Memory B cell (primary cell): Measurements from ENCODE around the gene CALR.
"Not testable (repeated sequence)": the region's sequence is repeated elsewhere in the genome, so short reads cannot be mapped to it uniquely, and the experiment has no call there.

Source experiments
- ATAC-seq: fragments of 150-1000 bp; cut with Tn5 transposase; 2 replicates; pipeline ENCODE4 v1.10.0; 2021; ENCODE audit warnings: low read depth, mild to moderate bottlenecking, moderate library complexity
- DNase-seq, 2 donors: peaks; one replicate each; pipeline ENCODE4 v3.0.0; 2022; ENCODE audit warnings: low spot score in 2 of 2
- H3K27ac Mint-ChIP-seq: one replicate; pipeline ENCODE4 v1.8.0; 2022; ENCODE audit warnings: mild to moderate bottlenecking, moderate library complexity, mixed read lengths
- H3K27me3 Mint-ChIP-seq: one replicate; pipeline ENCODE4 v1.8.0; 2022; ENCODE audit warnings: mixed read lengths
- H3K36me3 Mint-ChIP-seq: one replicate; pipeline ENCODE4 v1.8.0; 2022; ENCODE audit warnings: mild to moderate bottlenecking, mixed read lengths
- H3K4me1 Mint-ChIP-seq: one replicate; pipeline ENCODE4 v1.8.0; 2022; ENCODE audit warnings: mixed read lengths
- H3K4me3 Mint-ChIP-seq: one replicate; pipeline ENCODE4 v1.8.0; 2022; ENCODE audit warnings: mild to moderate bottlenecking, moderate library complexity, mixed read lengths
- H3K9me3 Mint-ChIP-seq: one replicate; pipeline ENCODE4 v1.8.0; 2022; ENCODE audit warnings: mixed read lengths

The CALR gene

DNA sequence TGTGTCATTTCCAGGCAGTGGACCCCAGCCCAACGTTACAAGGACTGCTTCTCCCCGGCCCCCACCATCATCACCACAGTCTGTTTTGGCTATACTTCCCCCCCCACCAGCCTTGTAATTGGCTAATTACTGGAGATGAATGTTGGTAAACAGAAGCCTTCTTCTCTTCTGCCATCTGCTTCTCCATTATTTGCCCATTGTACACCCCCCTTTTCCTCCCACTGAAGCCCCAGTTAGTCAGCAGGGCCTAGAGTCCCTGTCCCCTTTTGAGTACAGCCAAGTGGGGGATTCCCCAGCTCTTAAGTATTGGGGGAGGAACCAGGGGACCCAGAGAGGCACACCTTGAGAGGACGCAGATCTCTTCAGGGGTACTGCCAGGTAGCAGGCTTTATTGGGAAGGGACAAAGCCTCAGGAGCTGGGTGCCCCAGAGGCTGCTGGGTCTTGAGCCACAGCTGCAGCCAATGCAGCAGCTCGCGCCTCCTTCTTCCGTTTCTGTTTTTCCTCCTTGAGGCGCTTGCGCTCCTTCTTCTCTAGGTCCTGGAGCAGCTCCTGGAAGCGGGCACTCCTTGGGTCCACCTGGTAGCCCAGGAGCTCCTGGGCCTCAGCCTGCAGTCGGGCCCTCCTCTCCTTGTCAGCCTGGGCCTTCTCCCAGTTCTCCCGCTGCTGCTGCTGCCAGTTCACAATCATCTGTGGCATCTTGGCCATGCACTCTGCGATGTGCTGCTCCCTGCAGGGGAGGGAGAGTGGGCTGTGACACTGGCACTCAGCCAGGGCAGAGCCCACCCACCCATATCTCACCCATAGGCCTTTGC is 15.6 kb downstream of the CALR start:
- ATAC-seq, result no peak
- Mint-ChIP-seq H3K9me3 (no peaks in the 10 kb centered on the region), H3K36me3 (peaks cover 25% of the 10 kb centered on the region), H3K4me1 (peaks cover 19% of the 10 kb centered on the region), H3K4me3 (no peak overlapping the region), H3K27me3 (no peaks in the 10 kb centered on the region), H3K27ac (peak overlapping the region; percentile 83)
- DNase-seq, result no peak

GRCh38 chr19:12954612-12954962 is 16.2 kb downstream of the CALR start:
- H3K27ac Mint-ChIP-seq, result peak overlapping the region; percentile 83
- ATAC-seq (peak; percentile 8), DNase-seq (no peak)
- H3K9me3 Mint-ChIP-seq, result no peaks in the 10 kb centered on the region
- H3K27me3 Mint-ChIP-seq, result no peaks in the 10 kb centered on the region
- peaks cover 23% of the 10 kb centered on the region for H3K36me3 Mint-ChIP-seq
- peaks cover 19% of the 10 kb centered on the region for H3K4me1 Mint-ChIP-seq
- no peak overlapping the region for H3K4me3 Mint-ChIP-seq

GRCh38 chr19:12955575-12955974 is 17.2 kb downstream of the CALR start:
- peak overlapping the region; percentile 91 for H3K27ac Mint-ChIP-seq
- H3K27me3 Mint-ChIP-seq, DNase-seq, ATAC-seq, H3K9me3 Mint-ChIP-seq: not testable (repeated sequence)
- H3K4me3 Mint-ChIP-seq, result peak overlapping the region; percentile 80
- H3K4me1 Mint-ChIP-seq, result peaks cover 19% of the 10 kb centered on the region
- H3K36me3 Mint-ChIP-seq, result peaks cover 15% of the 10 kb centered on the region

DNA sequence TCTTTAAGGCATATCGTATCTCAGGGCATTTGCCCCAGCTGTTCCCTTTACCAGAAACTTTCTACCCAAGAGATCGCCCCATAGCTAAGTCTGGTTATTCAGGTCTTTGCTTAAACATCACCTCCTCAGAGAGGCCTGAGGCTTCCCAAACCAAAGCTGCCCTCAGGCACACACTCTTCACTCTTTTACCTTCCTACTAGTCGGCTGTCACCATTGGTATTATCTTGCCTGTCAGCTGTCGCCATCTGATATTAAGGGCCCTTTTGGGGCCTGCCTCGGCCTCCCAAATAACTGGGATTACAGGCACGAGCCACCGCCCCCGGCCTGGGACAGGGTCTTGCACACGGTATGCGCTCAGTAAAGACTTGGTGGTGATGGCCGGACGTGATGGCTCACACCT is 17.6 kb downstream of the CALR start:
- H3K36me3 Mint-ChIP-seq, result peaks cover 15% of the 10 kb centered on the region

GRCh38 chr19:12956446-12957388 is 18.3 kb downstream of the CALR start, which contains the start of gene GADD45GIP1:
Gene GADD45GIP1, minus strand, starts transcription at chr19:12957223. Its CDS starts 11 bp downstream, at chr19:12957212.
- peak; percentile 92 for ATAC-seq
- Mint-ChIP-seq H3K4me1 (peaks cover 19% of the 10 kb centered on the region), H3K9me3 (no peaks in the 10 kb centered on the region), H3K27ac (peak within 1 kb of the TSS; percentile 91), H3K4me3 (peak within 1 kb of the TSS; percentile 86), H3K27me3 (no peaks in the 10 kb centered on the region), H3K36me3 (peaks cover 10% of the 10 kb centered on the region)
- DNase-seq, result peak; percentile 72 to 86

More for the DNA sequence above, 17.6 kb downstream of the CALR start:
- peak overlapping the region; percentile 80 for H3K4me3 Mint-ChIP-seq
- no peak for ATAC-seq
- H3K27me3 Mint-ChIP-seq, result no peaks in the 10 kb centered on the region
- H3K4me1 Mint-ChIP-seq, result peaks cover 19% of the 10 kb centered on the region
- H3K27ac Mint-ChIP-seq, result peak overlapping the region; percentile 91
- DNase-seq, result no peak
- H3K9me3 Mint-ChIP-seq, result no peaks in the 10 kb centered on the region

DNA sequence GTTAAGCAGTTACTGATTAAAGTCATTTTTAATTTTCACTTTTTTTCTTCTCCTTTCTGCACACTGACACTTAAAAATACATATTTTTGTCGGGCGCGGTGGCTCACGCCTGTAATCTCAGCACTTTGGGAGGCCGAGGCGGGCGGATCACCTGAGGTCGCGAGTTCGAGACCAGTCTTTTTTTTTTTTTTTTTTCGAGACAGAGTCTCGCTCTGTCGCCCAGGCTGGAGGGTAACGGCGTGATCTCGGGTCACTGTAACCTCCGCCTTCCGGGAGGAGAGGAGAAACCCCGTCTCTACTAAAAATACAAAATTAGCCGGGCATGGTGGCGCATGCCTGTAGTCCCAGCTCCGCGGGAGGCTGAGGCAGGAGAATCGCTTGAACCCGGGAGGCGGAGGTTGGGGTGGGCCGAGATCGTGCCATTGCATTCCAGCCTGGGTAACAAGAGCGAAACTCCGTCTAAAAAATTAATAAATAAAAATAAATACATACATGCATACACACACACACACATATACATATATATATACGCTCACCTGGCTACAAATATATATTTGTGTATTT is 19.1 kb downstream of the CALR start:
- H3K4me1 Mint-ChIP-seq, result peaks cover 19% of the 10 kb centered on the region
- H3K27me3 Mint-ChIP-seq, DNase-seq, H3K36me3 Mint-ChIP-seq, H3K9me3 Mint-ChIP-seq: not testable (repeated sequence)
- H3K4me3 Mint-ChIP-seq, result peak overlapping the region; percentile 86
- peak overlapping the region; percentile 91 for H3K27ac Mint-ChIP-seq
- peak; percentile 41 for ATAC-seq

- DNase-seq (no peak), ATAC-seq (no peak)
- Mint-ChIP-seq H3K4me3 (no peak overlapping the region), H3K27ac (no peak overlapping the region), H3K4me1 (peaks cover 13% of the 10 kb centered on the region), H3K27me3 (peaks cover 5% of the 10 kb centered on the region), H3K9me3 (no peaks in the 10 kb centered on the region), H3K36me3 (no peaks in the 10 kb centered on the region)
Observed at GRCh38 chr19:12959481-12959880, 21.1 kb downstream of the CALR start.

DNA sequence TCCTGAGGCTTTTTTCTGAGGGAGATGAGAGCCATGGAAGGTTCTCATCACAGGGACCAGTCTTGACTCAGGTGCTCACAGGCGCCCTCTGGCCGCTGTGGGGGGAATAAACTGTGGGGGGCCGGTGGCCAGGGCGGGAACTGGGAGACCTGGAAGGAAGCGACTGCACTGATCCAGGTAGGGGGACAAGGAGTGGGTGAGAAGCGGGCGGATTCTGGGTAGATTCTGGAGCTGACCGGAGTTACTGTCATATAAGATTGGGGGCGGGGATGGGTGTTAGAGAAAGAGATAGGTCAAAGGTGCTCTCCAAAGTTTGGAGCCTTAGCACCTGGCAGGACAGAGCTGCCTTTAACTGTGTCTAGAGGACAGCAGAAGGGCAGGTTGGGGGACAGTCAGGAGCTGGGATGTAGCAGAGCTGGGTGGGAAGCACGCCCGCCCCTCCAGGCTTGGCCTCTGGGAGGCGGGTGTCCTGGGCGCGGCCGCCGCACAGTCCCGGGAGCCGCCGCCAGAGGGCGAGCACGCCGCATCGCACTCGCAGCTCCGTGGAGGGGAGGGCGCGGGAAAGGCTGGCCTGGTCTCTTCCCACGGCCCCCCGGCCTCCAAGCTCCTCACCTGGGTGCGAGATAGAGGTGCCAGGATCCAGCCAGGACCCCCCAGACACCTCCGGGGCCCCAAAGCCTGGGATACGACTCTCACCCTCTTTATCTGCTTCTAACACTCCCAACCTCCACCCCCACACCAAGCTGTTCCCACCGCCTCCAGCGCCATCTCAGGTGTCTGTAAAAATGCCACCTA is 26.8 kb downstream of the CALR start:
- Mint-ChIP-seq H3K27ac (no peak overlapping the region), H3K36me3 (no peaks in the 10 kb centered on the region), H3K27me3 (peaks cover 5% of the 10 kb centered on the region), H3K4me1 (peaks cover 7% of the 10 kb centered on the region), H3K9me3 (no peaks in the 10 kb centered on the region), H3K4me3 (peak overlapping the region; percentile 95)
- ATAC-seq, result peak; percentile 92
- peak; percentile 84 to 95 for DNase-seq

- Mint-ChIP-seq H3K36me3 (no peaks in the 10 kb centered on the region), H3K9me3 (no peaks in the 10 kb centered on the region), H3K27ac (no peak overlapping the region), H3K4me1 (peaks cover 7% of the 10 kb centered on the region), H3K27me3 (peaks cover 5% of the 10 kb centered on the region), H3K4me3 (peak overlapping the region; percentile 64)
- no peak for DNase-seq
- ATAC-seq, result no peak
Observed at GRCh38 chr19:12965812-12966135, 27.4 kb downstream of the CALR start.

DNA sequence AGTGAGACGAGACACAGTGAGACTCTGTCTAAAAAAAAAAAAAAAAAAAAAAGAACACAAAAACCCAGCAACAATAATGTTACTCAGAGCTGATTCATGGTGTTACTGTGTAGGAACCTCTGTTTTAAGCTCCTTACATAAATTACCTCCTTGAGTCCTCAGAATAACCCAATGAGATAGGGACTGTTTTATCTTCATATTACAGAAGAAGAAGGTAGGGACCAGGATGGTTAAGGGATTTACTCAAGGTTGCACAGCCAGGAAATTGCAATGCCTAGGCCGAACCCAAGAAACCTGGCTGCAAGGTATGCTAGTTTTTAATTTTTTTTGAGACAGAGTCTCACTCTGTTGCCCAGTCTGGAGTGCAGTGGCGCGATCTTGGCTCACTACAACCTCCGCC is 29.5 kb downstream of the CALR start:
- no peaks in the 10 kb centered on the region for H3K36me3 Mint-ChIP-seq
- DNase-seq, result no peak

GRCh38 chr19:12969292-12969988 is 31.0 kb downstream of the CALR start, which contains the start of gene DAND5:
Gene DAND5, plus strand, starts transcription at chr19:12969576. Its CDS starts 85 bp downstream, at chr19:12969661.
- H3K27ac Mint-ChIP-seq, result no peak within 1 kb of the TSS
- ATAC-seq (no peak), DNase-seq (no peak)
- H3K27me3 Mint-ChIP-seq, result peaks cover 2% of the 10 kb centered on the region
- H3K4me3 Mint-ChIP-seq, result no peak within 1 kb of the TSS
- peaks cover 7% of the 10 kb centered on the region for H3K4me1 Mint-ChIP-seq
- H3K36me3 Mint-ChIP-seq, result no peaks in the 10 kb centered on the region
- no peaks in the 10 kb centered on the region for H3K9me3 Mint-ChIP-seq

More for the DNA sequence above, 29.5 kb downstream of the CALR start:
- H3K27me3 Mint-ChIP-seq, result peaks cover 2% of the 10 kb centered on the region
- no peaks in the 10 kb centered on the region for H3K9me3 Mint-ChIP-seq
- no peak overlapping the region for H3K4me3 Mint-ChIP-seq
- peaks cover 7% of the 10 kb centered on the region for H3K4me1 Mint-ChIP-seq
- H3K27ac Mint-ChIP-seq, result no peak overlapping the region
- no peak for ATAC-seq

DNA sequence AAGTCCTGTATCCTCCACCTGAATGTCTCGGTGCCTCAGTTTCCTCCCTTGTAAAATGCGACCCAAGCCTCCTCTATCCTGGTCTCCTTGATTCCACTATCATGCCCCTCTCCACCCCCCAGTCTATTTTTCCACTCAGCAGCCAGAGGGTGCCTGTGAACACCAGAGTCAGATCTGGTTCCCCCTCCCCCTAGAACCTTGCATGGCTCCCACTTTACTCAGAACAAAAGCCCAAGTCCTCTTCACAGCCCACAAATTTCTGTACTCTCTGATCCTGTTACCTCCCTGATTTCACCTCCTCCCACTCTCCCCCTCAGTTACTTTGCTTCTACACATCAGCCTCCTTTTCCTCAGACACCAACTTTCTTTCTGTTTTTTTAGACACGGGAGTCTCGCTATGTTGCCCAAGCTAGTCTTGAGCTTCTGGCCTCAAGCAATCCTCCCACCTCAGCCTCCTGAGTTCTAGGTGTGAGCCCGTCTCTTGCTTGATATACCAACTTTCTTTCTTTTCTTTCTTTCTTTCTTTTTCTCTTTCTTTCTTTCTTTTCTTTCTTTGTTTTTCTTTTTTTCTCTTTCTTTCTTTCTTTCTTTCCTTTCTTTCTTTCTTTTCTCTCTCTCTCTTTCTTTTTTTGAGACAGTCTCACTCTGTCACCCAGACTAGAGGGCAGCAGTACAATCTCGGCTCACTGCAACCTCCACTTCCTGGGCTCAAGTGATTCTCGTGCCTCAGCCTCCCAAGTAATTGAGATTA is 31.8 kb downstream of the CALR start:
- H3K27me3 Mint-ChIP-seq, result peaks cover 2% of the 10 kb centered on the region
- H3K27ac Mint-ChIP-seq, result no peak overlapping the region
- no peak for ATAC-seq
- no peak for DNase-seq
- H3K4me3 Mint-ChIP-seq, result no peak overlapping the region
- no peaks in the 10 kb centered on the region for H3K9me3 Mint-ChIP-seq
- peaks cover 2% of the 10 kb centered on the region for H3K4me1 Mint-ChIP-seq
- no peaks in the 10 kb centered on the region for H3K36me3 Mint-ChIP-seq
